ENCODE measurements around the gene MRPL12. TPM values are rescaled to one million over a fixed set of nuclear protein-coding genes. Genes with fewer than 3 reads are reported as not detected.

Gene MRPL12
- total and polyA plus RNA-seq, 2 donors: 3.3 to 81.3 TPM

- H3K4me3 ChIP-seq (ENCODE audit: low read depth, low read length): no peak overlapping the region
Measured at GRCh38 chr17:81687770-81688541, 15.2 kb upstream of the MRPL12 start.

DNA sequence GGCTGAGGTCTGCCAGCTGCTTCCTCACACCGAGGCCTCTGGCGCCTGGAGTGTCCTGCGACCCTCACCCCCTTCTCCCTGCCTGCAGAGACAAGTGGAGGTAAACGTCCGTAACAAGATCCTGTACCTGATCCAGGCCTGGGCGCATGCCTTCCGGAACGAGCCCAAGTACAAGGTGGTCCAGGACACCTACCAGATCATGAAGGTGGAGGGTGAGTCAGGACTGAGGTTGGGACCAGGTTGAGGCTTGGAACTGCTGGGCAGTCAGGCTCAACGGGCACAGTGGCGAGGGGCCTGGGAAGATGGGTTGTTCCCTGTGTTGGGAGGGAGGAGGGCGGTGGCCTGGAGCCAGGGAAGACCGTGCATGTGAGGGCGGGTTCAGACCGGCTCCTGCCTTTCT lies 14.6 kb upstream of the MRPL12 start:
- no peak for DNase-seq (ENCODE audit: extremely low spot score)
- peaks cover 10% of the 10 kb centered on the region for H3K36me3 ChIP-seq (ENCODE audit: insufficient read depth)
- H3K27ac ChIP-seq (ENCODE audit: low read depth): no peak overlapping the region
- 89% methylated on average over 14 of the region's 14 CpGs for WGBS
- no peak overlapping the region for H3K4me3 ChIP-seq (ENCODE audit: low read depth, low read length)
- no peaks in the 10 kb centered on the region for H3K4me1 ChIP-seq (ENCODE audit: insufficient read depth)

More at GRCh38 chr17:81687770-81688541, 15.2 kb upstream of the MRPL12 start:
- DNase-seq (ENCODE audit: extremely low spot score): no peak
- WGBS: 92% methylated on average over 41 of the region's 41 CpGs
- Histone ChIP-seq H3K27ac (ENCODE audit: low read depth) (no peak overlapping the region), H3K4me1 (ENCODE audit: insufficient read depth) (no peaks in the 10 kb centered on the region), H3K36me3 (ENCODE audit: insufficient read depth) (peaks cover 10% of the 10 kb centered on the region)

DNA sequence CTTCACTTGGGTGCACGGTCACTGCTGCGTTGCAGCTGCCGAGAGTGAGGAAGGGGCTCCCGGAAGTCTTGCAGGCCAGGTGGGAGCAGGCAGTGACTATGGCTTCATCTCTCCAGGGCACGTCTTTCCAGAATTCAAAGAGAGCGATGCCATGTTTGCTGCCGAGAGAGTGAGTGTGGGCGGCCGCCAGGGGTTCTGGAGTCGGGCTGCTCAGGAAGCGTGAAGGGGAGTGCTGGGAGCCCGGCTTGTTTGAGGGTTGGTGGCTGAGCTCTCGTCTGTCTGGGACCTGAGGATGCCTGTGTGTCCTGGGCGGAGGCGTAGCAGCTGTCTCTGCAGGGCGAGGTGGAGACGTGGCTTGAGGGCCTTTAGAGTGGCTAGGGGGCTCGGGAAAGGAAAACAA lies 13.1 kb upstream of the MRPL12 start:
- 93% methylated on average over 18 of the region's 18 CpGs for WGBS
- Histone ChIP-seq H3K27ac (ENCODE audit: low read depth) (no peak overlapping the region), H3K4me3 (ENCODE audit: low read depth, low read length) (no peak overlapping the region), H3K36me3 (ENCODE audit: insufficient read depth) (peaks cover 13% of the 10 kb centered on the region), H3K4me1 (ENCODE audit: insufficient read depth) (no peaks in the 10 kb centered on the region)
- DNase-seq (ENCODE audit: extremely low spot score): no peak

DNA sequence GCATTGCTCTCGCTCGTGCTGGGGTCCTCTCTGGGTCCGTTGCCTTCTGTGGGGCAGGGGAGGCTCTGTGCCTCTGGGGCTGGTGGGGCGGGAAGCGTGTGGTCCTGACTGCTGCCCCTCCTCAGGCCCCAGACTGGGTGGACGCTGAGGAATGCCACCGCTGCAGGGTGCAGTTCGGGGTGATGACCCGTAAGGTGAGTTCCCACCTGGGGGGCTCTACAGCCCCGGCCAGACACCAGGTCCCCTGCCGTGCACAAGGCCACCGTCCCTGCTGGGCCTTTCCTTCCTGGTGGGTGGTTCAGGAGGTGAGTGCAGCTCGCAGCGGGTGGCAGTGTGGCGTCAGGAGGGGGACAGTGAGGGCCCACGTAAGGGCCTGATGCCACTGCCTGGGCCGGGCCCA lies 12.6 kb upstream of the MRPL12 start:
- H3K27ac ChIP-seq (ENCODE audit: low read depth): no peak overlapping the region
- 90% methylated on average over 17 of the region's 17 CpGs for WGBS
- peaks cover 13% of the 10 kb centered on the region for H3K36me3 ChIP-seq (ENCODE audit: insufficient read depth)
- no peak for DNase-seq (ENCODE audit: extremely low spot score)
- H3K4me3 ChIP-seq (ENCODE audit: low read depth, low read length): no peak overlapping the region
- no peaks in the 10 kb centered on the region for H3K4me1 ChIP-seq (ENCODE audit: insufficient read depth)

DNA sequence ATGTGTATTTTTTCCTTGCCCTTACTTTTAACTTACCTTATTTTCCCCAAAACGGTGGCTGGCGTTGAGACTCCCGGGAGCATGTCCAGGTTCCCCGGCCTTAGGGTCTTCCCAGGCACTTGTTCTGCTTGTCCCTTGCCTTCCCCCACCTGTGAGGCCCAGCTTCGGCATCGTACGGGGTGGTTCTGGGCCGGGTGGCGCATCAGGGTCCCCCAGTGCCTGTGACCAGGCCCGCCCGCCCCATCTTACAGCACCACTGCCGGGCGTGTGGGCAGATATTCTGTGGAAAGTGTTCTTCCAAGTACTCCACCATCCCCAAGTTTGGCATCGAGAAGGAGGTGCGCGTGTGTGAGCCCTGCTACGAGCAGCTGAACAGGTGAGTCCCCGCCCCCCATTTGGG lies 12.0 kb upstream of the MRPL12 start:
- 91% methylated on average over 18 of the region's 18 CpGs for WGBS
- H3K4me3 ChIP-seq (ENCODE audit: low read depth, low read length): no peak overlapping the region
- no peaks in the 10 kb centered on the region for H3K4me1 ChIP-seq (ENCODE audit: insufficient read depth)
- no peak overlapping the region for H3K27ac ChIP-seq (ENCODE audit: low read depth)
- peaks cover 18% of the 10 kb centered on the region for H3K36me3 ChIP-seq (ENCODE audit: insufficient read depth)
- DNase-seq (ENCODE audit: extremely low spot score): no peak

- no peak for DNase-seq (ENCODE audit: extremely low spot score)
- no peak overlapping the region for H3K4me3 ChIP-seq (ENCODE audit: low read depth, low read length)
- peaks cover 19% of the 10 kb centered on the region for H3K36me3 ChIP-seq (ENCODE audit: insufficient read depth)
- H3K4me1 ChIP-seq (ENCODE audit: insufficient read depth): no peaks in the 10 kb centered on the region
- no peak overlapping the region for H3K27ac ChIP-seq (ENCODE audit: low read depth)
- whole genome bisulfite sequencing: 97% methylated on average over 20 of the region's 20 CpGs
Measured at GRCh38 chr17:81691608-81692007, 11.6 kb upstream of the MRPL12 start.

GRCh38 chr17:81693509-81694210 lies 9.5 kb upstream of the MRPL12 start:
- H3K4me3 ChIP-seq (ENCODE audit: low read depth, low read length): no peak overlapping the region
- WGBS: 87% methylated on average over 35 of the region's 35 CpGs
- no peaks in the 10 kb centered on the region for H3K4me1 ChIP-seq (ENCODE audit: insufficient read depth)
- no peak for DNase-seq (ENCODE audit: extremely low spot score)
- no peak overlapping the region for H3K27ac ChIP-seq (ENCODE audit: low read depth)
- peaks cover 15% of the 10 kb centered on the region for H3K36me3 ChIP-seq (ENCODE audit: insufficient read depth)

GRCh38 chr17:81694810-81695209 lies 8.4 kb upstream of the MRPL12 start:
- WGBS: 94% methylated on average over 19 of the region's 19 CpGs
- Histone ChIP-seq H3K4me1 (ENCODE audit: insufficient read depth) (no peaks in the 10 kb centered on the region), H3K36me3 (ENCODE audit: insufficient read depth) (peaks cover 15% of the 10 kb centered on the region), H3K27ac (ENCODE audit: low read depth) (no peak overlapping the region), H3K4me3 (ENCODE audit: low read depth, low read length) (no peak overlapping the region)
- DNase-seq (ENCODE audit: extremely low spot score): no peak

GRCh38 chr17:81695211-81695610 lies 8.0 kb upstream of the MRPL12 start:
- 90% methylated on average over 6 of the region's 6 CpGs for WGBS
- H3K4me3 ChIP-seq (ENCODE audit: low read depth, low read length): no peak overlapping the region
- no peak for DNase-seq (ENCODE audit: extremely low spot score)
- H3K27ac ChIP-seq (ENCODE audit: low read depth): no peak overlapping the region
- peaks cover 15% of the 10 kb centered on the region for H3K36me3 ChIP-seq (ENCODE audit: insufficient read depth)
- no peaks in the 10 kb centered on the region for H3K4me1 ChIP-seq (ENCODE audit: insufficient read depth)

- WGBS: 93% methylated on average over 22 of the region's 22 CpGs
- no peaks in the 10 kb centered on the region for H3K4me1 ChIP-seq (ENCODE audit: insufficient read depth)
- no peak overlapping the region for H3K4me3 ChIP-seq (ENCODE audit: low read depth, low read length)
- H3K27ac ChIP-seq (ENCODE audit: low read depth): no peak overlapping the region
- peaks cover 17% of the 10 kb centered on the region for H3K36me3 ChIP-seq (ENCODE audit: insufficient read depth)
- DNase-seq (ENCODE audit: extremely low spot score): no peak
Measured at GRCh38 chr17:81695801-81696200, 7.4 kb upstream of the MRPL12 start.

DNA sequence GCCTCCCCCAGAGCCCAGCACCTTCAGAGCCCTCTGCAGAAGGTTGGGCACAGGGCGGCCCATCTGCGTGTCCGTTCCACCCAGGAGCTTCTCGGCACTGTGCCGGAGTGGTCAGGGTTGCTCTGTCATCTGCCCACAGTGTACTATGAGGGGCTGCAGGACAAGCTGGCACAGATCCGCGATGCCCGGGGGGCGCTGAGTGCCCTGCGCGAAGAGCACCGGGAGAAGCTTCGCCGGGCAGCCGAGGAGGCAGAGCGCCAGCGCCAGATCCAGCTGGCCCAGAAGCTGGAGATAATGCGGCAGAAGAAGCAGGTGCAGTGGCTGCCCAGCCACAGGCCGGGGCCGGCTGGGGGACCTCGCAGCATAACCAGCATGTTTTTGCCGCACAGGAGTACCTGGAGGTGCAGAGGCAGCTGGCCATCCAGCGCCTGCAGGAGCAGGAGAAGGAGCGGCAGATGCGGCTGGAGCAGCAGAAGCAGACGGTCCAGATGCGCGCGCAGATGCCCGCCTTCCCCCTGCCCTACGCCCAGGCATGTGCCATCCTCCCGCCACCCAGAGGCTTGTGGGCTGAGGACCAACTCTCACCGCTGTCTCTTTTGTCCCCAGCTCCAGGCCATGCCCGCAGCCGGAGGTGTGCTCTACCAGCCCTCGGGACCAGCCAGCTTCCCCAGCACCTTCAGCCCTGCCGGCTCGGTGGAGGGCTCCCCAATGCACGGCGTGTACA lies 6.8 kb upstream of the MRPL12 start:
- no peak for DNase-seq (ENCODE audit: extremely low spot score)
- no peak overlapping the region for H3K4me3 ChIP-seq (ENCODE audit: low read depth, low read length)
- peaks cover 20% of the 10 kb centered on the region for H3K36me3 ChIP-seq (ENCODE audit: insufficient read depth)
- no peak overlapping the region for H3K27ac ChIP-seq (ENCODE audit: low read depth)
- WGBS: 94% methylated on average over 40 of the region's 40 CpGs
- no peaks in the 10 kb centered on the region for H3K4me1 ChIP-seq (ENCODE audit: insufficient read depth)

- H3K4me1 ChIP-seq (ENCODE audit: insufficient read depth): peaks cover 5% of the 10 kb centered on the region
- no peak overlapping the region for H3K4me3 ChIP-seq (ENCODE audit: low read depth, low read length)
- H3K36me3 ChIP-seq (ENCODE audit: insufficient read depth): peaks cover 20% of the 10 kb centered on the region
- H3K27ac ChIP-seq (ENCODE audit: low read depth): no peak overlapping the region
- no peak for DNase-seq (ENCODE audit: extremely low spot score)
- WGBS: 83% methylated on average over 25 of the region's 25 CpGs
Measured at GRCh38 chr17:81697261-81698044, 5.7 kb upstream of the MRPL12 start.

Data from urinary bladder (tissue), 4 donors.